Embryonic facial prominence (tissue), 1 donor: ENCODE measurements around the gene ATP8A1.
"Not testable (repeated sequence)": the region's sequence is repeated elsewhere in the genome, so short reads cannot be mapped to it uniquely, and the experiment has no call there.

Source experiments
- DNase-seq: peaks from one replicate; pipeline ENCODE4 v3.0.0-alpha.2; 2016; ENCODE audit errors: extremely low spot score

Gene ATP8A1

DNA sequence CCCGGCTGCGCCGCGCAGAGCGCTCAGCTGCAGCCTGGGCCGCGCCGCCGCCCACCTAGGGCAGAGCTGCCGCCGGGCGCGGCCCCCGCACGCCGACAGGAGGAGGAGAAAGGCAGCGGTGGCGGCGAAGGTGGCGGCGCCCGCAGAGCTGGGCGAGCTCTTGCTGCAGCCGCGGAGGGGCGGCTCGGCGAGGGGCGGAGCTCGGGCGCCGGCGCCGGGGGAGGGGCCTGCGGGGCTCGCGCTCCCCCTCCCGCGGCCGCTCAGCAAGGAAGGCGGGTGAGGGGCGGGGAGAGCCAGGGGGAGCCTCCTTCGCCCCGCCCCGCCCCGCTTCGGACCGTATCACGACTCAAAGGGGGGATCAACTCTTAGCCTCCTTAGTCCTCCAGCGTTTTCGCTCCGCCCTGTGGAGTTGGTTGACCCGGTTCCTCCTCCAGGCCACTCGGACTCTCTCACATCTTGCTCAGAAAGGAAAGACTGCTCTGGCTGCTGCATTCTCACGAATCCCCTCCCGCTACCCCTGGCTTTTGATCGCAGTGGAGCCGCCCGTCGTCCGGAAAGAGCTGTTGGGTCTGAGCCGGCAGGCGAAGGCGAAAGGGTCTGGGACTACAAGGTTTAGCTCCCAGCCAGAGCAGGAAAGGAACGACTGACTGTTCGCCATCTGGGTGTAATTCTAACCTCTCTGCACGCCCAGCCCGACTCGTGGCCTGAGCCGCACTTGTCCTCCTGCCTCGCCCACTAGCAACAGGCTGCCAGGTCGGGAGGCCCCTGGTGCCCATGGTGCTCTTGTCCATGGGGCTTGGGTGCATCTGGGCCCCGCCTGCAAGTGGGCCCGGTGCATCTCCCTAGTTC lies at the start of gene ATP8A1:
Gene ATP8A1, minus strand, starts transcription at position 162 of the 849 bp plus-strand sequence. CDS start 232 bp downstream, outside the sequence.
- DNase-seq, result peak; percentile 72

DNA sequence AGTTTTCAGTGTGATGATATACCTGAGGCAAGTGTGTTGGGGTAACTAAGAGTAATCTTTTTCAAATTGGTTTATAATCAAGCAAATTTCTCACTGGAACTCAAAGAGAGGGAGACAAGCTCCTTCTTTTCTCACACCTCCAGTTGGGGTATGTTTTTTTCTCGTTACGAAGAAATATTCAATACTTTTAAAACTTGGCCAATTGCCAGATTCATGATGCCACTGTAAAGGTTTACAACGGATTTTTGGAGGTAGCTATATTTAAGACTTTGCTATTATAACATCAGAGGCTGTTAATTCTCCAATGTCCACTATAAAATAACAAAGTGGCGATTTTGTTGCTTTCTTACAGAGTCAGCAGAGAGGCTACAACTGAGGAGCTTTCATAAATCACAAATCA lies 49.2 kb upstream of the ATP8A1 start:
- no peak for DNase-seq

DNA sequence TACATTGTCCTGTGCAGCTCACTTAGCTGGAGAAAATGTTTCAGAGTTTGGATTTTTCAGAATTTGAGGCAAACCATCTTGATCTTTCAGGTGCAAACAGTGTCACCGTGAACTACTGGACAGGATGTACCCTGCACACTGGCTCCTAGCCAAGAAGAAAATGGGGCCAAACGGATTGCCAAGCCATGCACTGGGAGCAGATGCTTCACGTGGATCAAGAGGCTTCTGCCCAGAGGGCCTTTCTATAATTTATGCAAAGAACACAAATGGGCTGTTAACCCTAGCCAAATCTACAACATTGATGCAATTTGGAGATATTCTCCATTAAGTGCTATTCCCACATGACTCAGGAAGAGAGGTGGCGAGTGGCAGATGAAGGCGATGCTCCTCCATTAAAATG lies 46.9 kb upstream of the ATP8A1 start:
- DNase-seq, result no peak

DNA sequence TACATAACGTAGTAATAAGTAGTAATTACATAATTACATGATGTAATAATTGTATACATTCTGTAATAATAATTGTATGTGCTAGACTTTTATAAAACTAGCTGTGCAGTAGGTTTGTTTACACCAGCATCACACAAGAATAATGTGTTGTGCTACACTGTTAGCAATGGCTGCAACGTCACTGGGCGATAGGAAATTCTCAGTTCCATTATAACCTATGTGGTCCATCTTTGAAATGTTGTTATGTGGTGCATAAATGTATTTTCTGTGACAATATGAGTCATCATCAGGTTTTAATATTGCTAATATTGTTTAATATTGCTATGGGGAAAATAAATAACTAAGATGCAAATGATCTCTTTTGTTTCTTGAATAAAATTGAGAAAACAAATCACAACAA lies 46.0 kb upstream of the ATP8A1 start:
- no peak for DNase-seq

DNA sequence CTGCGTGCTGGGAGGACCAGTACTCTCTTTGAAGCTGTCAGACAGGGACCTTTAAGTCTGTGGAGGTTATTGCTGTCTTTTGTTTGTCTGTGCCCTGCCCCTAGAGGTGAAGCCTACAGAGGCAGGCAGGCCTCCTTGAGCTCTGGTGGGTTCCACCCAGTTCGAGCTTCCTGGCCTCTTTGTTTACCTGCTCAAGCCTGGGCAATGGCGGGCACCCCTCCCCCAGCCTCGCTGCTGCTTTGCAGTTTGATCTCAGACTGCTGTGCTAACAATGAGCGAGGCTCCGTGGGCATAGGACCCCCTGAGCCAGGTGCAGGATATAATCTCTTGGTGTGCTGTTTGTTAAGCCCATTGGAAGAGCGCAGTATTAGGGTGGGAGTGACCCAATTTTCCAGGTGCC lies 44.9 kb upstream of the ATP8A1 start:
- DNase-seq, result not testable (repeated sequence)

DNA sequence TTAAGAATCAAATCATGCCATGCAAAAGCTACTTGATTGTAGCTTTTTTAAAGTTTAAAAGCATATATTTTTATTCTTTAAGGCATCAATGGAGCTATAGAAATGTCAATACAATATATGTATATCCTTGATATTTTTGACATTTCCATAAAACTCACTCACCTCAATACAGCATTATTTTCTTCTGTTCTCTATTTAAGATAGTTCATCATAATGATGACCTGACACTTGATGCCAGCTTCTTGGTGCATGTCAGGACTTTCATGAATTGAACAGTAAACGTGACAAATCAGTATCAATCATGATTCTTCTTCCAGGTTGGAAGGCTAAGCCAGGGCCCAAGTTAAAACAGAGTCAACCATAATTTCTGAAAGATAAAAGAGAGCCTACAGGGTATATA lies 33.6 kb upstream of the ATP8A1 start:
- DNase-seq, result no peak

DNA sequence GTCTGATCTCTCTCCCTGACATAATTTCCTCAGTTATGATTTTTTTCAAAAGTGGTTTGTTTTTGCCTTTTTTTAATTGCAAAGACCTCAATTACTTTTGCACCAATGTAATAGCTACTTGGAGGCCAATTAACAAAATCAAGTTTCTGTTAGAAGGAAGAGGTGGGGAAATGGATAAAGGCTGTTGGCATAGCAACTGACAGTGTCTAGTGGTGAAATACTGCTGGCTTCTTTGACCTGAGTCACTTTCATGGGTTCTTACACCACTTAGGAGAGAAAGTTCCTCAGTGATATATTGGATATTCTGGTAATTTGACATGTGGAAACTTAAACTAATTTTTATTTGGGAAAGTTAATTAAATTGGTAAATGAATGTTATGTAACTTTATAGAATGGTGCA lies 26.5 kb upstream of the ATP8A1 start:
- no peak for DNase-seq

DNA sequence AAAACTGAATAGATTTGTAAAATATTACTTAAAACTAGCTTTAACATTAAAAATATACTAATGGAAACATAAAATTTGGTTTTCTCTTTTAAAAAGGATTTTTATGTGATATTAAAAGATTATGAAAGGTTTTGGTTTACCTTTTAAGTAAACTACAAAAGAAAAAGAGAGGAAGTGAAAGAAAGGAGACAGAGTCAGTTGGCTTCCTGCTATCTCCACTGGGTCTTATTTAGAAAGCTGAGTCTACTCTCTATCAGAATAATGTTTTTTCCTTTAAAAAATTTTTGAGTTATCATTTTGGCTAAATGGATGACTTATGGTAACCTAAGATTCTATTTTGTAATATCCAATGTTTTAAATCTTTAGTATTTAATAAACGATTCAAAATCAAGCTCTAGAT lies 21.6 kb upstream of the ATP8A1 start:
- no peak for DNase-seq

DNA sequence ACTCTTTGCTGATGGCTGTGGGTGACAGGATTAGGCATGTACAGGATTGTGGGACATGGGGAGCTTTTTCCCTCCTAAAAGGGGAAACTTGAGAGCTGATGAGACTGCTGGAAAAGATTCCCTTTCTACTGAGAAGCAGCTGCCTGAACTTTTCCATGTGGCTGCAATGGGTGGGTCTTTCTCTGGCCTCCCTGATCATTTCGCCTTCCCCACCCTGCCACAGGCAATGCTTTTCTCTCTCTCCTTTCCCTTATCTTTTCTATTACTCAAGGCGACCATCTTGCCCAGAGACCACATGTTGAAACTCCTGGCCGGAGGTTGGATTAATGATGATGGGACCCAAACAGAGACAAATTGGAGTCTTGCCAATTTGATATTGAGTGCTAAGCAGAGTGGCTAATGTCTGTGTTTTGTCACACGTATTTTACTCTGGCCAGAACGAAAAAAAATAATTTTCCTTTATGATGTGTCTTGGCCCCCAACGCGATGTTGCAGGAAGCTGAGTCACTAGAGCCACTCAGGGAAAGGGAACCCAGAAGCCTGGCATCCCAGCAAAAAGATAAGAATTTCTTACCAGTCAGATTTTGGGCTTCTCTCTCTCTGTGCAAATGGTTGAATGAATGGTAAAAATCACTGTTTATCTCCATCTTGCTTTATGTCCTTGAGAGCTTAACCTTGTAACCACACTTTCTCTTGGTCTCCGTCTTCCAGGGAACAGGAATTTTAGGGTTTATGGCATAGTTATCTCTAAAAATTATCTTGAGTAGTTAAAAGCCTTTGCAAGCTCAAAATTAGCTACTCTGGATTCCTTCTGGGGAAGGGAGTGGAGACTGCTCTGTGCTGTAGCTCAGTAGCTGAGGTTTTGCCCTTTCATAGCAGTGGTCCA lies 19.4 kb upstream of the ATP8A1 start:
- DNase-seq, result no peak

DNA sequence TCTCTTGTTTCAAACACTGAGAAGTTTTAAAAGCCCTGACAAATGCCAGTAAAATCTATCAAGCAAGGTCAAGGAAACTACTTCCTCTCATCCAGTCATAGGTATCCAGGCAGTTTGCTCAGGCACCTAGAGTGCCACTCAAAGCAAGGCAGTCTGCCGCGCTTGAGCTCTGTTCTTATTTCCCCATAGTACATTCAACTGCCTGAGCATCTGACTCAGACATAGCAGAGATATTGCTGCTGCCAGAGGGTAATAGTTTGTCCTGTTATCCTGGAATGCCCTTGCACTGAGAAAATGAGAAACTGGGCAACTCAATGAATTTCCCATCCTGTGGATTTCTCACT lies 16.1 kb upstream of the ATP8A1 start:
- no peak for DNase-seq

DNA sequence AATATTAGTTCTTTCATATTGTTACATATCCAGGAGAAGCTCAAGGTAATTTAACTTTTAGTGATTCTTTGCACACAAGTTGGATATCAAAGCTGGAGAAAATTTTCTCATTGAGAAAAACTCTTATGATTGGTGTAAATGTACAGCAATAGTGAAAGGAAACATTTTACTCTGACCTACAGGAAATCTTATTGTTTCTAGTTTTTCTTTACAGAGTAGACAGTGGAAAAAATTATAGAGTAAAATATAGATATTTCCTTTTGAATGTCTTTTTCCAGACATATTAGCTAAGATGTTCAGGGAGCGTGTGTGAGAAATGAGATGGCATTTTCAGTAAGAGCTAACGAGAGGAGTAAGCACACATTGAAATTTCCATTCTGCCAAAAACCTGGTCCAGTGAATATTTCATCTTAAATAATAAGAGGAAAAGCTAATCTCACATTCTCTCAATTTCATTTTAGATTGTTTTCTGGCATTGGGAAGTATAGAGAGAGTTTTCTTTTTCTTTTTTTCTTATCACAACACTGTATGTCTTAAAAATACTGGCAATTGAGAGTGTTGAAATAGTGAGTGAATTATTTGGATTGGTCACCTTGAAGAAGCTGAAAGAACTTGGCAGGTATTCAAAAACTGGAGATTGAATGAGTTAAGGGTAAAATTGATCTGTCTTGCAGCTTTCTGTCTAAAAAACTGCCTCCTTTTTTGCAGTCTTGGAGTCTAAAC lies 15.6 kb upstream of the ATP8A1 start:
- DNase-seq, result no peak

DNA sequence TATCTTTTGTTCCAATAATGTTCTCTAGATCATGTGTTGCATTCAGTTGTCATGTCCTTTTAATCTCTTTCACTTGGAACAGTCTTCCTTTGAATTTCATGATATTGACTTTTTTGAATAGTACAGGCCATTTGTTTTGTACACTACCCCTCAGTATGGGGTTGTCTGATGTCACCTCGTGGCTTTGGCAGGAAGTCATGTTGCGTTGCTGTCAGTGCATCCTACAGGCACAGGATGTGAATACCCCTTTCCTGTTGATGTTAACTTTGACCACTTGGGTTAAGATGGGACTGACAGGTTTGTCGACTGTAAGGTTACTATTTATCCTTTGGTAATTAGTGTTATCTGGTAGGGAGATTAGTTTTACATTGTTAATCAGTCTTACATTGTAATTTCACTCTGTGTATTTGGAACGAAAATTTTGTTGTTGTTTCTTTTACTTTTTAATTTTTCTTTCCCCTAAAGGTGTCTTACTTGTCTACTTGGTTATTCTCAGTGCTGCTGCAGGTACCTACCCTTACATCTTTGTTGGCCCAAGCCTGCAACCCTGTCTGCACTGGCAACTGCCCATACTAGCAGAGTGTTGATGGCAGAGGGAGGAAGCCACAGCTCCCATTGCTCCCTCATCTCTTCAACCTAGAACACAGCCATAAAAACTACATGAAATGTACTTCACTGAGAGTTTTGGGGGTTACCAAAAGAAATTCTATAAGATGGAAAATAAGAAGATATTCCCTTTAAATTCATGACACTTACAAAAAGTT lies 14.7 kb upstream of the ATP8A1 start:
- DNase-seq, result no peak

DNA sequence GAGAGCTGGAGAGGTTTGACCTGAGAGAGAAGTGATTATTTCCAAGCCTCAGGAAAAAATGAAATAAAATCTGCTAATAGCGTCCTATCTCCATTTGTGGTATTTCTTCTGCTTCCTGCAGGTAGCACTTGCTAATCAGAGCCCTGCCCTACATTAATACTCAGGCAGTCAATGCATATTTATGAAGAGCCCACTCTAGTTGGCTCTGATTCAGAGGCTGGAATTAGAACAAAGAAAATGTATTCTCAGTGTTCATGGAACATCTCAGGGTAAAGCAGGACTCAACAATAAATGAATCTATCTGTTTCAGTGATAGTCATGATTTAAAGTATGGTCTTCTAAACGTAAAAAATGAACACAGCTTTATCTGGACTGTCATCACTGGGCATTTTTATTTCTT lies 1.4 kb upstream of the ATP8A1 start:
- no peak for DNase-seq

DNA sequence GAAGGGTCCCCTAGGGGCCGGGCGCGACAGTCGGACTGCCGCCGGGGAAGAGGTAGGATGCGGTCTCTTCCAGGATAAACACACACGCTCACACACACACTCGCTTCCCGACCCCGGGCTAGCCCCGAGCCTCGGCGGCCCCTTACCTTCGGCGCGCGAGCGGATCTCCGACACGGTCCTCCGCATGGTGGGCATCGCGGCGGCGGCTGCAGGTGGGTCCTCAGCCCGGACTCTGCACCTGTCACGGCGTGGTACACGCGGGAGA lies 294 bp downstream of the ATP8A1 start:
- DNase-seq, result no peak

DNA sequence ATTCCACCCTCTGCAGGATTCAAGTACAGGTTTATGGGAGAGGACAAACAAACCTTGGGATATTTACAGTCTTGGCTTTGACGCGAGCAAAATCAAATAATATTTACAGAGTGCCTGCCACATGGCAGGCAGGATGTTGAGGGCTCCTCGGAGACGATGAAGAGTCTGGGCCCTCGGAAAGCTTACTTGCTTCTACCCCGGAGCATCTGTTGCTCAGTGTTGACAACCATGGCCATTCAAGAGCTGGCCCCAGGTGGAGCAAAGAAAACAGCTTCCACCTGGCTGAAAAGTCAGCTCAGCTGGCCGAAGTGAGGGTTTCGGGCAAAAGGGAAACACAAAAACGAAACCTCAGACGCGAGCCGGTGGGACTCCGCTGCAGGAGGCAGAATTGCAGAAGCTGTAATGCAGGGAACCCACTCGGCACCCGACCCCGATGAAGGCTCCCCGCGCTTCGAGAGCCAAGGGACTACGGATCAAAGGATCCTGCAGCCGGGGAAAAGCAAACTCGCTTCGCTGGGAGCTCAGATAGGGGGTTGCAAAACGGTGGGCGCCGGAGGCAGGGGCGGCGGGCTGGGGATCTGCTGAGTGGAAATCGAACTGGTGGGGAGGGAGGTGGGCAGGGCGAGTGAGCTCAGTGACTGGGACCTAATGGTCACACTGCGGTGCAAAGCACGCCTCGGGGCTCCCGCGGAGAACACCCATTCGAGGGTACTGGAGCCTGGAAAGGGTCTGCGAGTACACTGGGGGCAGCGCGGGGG lies 805 bp downstream of the ATP8A1 start:
- DNase-seq, result no peak

DNA sequence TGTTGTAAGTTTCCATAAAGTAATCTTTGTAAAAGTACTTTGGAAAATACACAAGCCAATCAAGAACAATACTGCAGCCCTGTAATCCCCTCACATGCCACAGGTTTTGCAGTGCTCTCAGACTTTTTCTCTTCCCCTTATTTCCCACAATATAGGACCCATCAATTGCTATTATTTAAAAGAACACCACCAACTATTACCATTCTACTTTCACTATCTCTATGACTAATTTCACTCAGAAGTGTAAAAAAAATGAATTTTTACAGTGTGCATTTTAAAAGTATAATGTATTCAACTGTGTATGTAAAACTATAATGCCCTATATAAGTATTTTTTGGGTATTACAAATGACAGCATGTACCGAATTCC lies 1.7 kb downstream of the ATP8A1 start:
- DNase-seq, result no peak

DNA sequence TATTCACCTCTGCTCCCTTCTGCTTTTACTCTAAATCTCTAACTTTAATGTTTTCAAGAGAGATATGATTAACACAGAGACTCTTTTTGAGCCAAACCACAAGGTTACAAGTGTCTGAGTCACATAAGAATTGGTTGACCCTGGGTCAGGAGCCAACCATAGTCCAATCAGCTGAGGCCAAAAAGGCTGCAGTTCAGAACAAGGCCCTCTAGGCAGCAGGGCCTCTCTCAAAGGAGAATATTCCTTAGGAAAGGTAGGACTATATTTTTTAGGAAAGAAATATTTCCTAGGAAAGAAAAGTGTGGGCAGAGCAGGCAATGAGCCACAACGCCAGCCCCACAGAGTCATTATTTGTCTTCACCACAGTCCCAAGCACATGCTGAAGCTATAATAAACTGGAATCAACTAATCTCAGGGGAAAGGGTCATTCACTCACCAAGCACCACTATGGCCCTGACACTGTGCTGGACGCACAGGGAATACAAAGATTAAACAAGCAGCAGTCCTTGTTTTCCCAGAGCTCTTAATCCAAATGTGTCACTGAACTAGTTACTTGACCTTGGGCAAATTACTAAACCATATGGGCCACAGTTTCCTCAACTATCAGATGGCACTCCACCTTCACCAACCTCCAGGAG lies 2.2 kb downstream of the ATP8A1 start:
- no peak for DNase-seq

DNA sequence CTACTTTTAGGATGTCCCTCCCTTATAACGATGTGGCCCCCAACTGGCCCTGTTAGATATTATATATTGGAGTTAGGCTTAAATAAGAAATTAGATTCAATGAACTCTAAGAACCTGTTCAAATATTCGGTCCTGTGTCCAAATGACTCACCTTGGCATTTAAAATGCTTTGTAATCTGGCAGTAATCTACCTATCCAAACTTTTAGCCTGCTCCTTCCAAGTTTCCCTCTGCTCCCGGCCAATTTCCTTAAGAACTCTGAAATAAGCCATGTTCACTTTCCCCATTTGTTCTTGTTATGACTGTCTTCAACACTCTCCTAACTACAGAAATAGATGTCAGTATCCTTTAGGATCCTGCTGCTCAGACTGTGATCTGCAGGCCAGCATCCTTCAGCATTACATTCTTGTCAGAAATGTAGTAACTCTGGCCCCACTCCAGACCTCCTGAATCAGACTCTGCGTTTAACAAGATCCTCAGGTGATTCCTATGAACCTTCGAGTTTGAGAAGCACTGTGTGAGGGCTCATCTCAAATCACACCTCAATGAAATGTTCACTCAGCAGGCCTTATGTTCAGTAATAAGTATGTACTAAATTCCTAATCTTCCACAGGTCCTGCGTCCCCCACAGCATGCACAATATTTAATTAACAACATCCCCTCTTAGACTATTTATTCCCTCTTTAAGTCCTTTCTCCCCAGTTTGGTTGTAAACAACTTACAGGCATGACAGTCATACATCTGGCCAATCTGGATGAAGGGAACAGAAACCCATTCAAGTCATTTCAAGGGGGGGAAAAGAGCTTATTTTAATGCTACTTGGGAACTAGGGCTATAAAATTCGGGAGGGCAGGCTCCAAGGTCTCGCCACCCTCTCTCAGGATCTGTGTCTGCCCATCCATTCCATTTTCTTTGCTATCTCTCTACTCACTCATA lies 3.0 kb downstream of the ATP8A1 start:
- no peak for DNase-seq

DNA sequence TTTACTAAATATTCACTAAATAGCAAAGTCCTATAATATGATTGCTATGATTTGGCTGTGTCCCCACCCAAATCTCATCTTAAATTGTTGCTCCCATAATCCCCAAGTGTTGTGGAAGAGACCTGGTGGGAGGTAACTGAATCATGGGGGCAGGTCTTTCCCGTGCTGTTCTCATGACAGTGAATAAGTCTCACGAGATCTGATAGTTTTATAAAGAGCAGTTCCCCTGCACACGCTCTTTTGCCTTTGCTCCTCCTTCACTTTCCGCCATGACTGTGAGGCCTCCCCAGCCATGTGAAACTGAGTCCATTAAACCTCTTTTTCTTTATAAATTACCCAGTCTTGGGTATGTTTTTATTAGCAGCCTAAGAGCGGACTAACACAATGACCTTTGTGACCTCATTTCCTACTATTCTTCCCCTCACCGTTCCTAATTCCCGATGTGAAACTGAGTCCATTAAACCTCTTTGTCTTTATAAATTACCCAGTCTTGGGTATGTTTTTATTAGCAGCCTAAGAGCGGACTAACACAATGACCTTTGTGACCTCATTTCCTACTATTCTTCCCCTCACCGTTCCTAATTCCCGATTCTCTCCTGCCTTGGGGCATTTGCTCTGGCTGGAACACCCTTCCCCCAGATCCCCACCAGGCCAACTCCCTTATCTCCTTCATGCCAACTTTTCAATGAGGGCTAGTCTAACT lies 4.2 kb downstream of the ATP8A1 start:
- DNase-seq, result not testable (repeated sequence)
